NCI-H345 (cell line): Measurements from ENCODE around the gene SAT2.
"Not testable (repeated sequence)": the region's sequence is repeated elsewhere in the genome, so short reads cannot be mapped to it uniquely, and the experiment has no call there.

Source experiments
- DNase-seq: peaks from one replicate; lab custom pipeline; 2025; lab: John Stamatoyannopoulos, UW

The SAT2 gene

DNA sequence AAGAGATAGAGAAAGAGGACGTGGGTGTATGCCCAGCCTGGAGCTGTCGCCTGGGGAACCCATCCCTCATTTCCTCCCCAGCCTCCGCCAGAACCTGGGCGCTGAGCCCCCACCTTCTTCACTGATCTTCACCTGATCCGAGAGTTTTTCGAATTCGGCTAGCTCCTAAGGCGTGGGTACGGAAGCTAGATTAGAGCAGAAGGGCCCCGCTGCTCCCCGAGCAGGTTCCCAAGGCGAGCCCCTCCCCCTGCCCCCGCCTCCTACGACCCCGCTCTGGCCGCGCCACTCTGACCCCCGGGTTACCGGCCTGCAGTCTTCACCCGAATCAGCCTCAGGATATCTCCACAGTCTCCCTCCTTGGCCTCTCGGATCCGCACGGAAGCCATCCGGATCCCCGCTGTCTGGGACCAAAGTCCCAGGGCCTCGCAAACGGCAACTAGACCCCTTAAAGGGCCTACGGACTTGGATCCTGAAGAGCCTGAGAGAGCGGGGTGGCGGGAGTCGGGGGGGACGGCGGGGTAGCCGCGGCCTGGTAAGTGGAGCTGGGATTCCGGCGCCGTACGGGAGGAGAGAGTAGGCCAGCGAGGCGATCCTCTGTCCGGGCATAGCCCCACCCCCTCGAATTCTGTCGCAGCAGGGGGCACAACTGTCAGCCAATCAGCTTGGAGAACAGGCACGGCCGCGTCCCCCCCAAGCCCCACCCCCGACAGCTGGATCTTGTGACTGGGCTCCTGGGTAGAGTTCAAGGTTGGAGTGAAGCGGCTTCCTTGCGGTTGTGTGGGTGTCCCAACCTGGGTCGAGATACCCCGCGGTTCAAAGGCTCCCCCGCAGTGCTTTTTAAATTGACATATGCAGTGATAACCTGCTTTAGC is at the start of gene SAT2:
Gene SAT2 (minus strand): TSS at position 572 of the 872 bp plus-strand sequence. CDS start 186 bp downstream, at position 386.
- peak; percentile 90 for DNase-seq

DNA sequence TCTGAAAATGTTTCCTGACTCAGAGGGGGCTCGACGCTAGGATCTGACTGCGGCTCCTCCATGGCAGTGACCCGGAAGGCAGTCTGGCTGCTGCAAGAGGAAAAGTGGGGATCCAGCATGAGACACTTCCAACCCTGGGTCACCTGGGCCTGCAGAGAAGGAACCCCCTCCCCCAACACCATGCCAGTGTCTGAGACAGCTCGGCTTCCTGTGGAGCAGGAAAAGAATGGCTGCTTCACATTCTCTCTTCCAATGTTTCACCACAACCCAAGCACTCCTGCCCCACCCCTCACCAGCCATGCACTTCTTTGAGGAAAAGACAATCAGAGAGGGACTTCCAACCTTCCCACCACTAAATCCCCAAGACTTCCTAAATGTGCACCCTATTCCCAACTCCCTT is 48.9 kb upstream of the SAT2 start:
- DNase-seq, result no peak

DNA sequence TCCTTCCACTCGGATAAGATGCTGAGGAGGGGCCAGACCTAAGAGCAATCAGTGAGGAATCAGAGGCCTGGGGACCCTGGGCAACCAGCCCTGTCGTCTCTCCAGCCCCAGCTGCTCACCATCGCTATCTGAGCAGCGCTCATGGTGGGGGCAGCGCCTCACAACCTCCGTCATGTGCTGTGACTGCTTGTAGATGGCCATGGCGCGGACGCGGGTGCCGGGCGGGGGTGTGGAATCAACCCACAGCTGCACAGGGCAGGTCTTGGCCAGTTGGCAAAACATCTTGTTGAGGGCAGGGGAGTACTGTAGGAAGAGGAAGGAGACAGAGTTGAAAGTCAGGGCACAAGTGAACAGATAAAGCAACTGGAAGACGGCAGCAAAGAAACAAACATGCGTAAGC is 47.3 kb upstream of the SAT2 start:
- no peak for DNase-seq

GRCh38 chr17:7673239-7673638 is 45.6 kb upstream of the SAT2 start:
- no peak for DNase-seq

DNA sequence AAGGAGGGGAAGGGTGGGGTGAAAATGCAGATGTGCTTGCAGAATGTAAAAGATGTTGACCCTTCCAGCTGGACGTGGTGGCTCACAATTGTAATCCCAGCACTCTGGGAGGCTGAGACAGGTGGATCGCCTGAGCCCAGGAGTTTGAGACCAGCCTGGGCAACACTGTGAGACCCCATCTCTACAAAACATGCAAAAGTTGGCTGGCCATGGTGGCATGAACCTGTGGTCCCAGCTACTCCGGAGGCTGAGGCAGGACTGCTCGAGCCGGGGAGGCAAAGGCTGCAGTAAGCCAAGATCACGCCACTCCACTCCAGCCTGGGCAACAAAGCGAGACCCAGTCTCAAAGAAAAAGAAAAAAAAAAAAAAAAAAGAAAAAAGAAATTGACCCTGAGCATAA is 40.9 kb upstream of the SAT2 start:
- DNase-seq, result no peak

DNA sequence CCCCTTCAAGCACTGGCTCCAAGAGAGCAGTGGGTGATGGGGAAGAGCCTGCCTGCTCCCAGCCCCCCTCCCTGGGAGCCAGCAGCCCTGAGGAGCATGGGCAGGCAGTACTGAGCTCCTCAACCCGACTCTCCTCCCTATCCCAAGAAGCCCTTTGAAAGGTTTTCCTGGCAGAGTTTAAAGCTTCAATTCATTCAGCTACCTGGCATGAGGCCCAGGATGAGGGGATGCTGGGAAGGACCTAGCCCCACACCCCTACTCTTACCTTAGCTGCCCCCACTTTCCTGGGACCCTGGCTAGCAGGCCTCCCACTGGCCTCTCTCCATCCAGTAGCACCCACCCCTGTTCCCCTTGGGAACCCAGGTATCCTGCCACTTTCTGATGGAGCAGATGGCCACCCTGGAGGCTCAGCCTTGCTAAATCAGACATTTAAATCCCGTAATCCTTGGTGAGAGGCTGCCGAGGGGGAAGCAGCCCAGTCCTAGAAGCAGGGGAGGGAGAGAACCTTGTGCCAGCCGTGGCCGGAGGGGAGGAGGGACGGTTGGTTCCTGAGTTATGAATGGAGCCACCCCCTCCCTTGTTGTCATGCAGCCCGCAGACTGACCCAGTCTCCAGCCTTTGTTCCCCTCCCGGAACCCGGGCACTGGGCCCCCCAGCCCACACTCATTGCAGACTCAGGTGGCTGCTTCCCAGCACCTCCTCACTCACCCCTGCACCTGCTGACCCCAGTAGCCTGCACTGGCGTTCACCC is 40.2 kb upstream of the SAT2 start:
- DNase-seq, result no peak

DNA sequence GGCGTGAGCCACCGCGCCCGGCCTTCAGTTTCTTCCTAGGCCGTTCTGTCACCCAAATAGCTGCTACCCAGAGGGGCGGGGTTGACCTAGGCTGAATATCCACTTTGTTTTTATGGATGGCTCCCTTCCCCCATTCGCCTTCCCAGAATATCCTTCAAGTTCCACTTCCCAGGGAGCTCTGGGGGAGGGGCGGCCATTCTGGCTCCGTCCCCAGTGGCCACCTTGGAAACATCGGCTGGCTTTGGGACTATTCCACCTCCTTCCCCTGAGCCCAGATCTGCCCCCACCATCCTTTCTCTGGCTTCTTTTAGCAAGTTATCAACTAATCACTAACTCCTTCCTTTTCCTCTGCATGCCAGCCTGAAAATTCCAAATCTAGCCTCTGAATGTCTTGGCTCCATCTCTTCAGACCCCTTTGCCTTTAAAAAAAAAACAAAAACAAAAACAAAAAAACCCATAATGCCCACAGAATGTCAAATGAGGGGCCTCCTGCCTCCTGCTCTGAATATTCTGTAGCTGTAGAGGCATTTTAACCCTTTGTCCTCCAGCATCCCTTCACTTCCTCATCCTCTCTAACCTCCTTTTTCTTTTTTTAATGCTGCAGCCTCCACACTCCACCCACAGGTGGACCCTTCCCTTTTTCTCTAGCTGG is 29.5 kb upstream of the SAT2 start:
- DNase-seq, result no peak

- DNase-seq, result no peak
Observed at GRCh38 chr17:7655541-7655840, 27.9 kb upstream of the SAT2 start.

DNA sequence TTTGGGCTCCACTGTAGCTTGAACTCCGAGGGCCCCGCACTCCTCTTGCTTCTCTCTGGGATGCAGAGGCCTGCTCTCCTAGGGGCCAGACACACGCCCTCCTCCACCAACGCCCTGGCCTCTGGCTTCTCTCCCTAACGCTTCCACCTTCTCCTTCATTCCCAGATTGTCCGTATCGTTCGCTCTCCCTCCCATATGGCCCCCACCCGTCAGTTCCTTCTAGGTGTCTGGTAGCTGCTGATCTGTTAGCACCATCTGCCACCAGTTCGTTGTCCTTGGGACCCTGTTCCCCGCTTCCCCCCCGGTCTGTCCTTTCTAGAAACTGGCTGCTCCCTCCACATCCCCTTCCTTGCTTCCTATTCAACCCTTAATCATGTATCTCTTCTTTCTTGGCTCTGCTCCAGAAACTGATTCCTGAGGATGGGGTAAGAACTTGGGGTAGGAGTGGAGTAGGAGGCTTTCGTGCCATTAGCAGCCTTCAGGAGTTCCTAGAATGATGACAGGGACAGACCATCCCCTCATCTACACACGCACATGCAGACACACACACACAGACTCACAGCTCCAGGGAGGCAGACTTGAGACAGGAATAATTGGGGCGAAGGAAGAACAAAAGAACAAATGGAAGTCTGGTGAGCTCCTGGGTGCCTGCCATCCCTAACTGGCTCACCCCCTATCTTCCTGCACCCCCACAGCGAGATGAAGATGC is 27.4 kb upstream of the SAT2 start:
- no peak for DNase-seq

DNA sequence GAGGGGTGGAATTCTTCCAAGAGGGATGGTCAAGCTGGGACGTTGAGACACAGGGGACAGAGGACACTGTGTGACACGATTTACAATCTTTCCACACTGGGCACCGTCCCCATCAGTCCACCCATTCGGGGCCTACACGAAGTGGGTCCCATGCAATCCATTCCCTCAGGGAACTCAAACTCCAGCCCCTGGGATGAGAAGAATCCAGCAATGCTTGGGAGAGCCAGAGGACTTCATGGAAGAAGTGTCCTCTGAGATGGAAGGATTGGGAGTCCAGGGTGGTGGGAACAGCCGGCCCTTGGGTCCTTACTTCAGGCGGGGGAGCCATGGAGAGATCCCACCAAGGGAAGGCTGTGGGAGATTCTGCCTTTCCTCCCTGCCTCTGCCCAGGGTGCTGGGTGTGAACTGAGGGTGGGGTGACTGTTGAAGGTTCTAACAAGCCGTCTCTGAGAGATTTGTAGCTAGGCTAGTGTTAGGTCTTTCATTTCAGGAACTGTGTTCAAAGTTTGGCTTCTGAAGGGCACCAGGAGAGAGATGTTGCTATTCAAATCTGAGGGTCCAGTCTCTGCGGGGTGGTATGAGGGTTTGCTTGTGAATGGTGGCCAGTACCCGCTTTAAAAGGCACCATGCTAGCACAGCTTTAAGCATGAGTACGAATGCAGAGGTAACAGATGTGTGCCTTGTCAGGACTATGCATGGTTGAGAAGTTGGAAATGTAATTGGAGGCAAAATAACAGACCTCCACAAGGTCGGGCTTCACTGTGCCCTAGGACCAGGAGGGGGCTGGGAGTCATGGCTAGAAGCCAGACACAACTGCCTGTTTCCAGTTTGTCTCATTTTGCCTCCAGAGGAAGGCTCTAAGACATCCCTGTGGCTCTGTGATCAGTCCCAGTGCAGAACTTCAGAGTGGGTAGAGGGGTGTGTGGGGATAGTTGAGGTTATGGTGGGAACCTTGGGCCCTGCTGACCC is 25.1 kb upstream of the SAT2 start:
- DNase-seq, result no peak

DNA sequence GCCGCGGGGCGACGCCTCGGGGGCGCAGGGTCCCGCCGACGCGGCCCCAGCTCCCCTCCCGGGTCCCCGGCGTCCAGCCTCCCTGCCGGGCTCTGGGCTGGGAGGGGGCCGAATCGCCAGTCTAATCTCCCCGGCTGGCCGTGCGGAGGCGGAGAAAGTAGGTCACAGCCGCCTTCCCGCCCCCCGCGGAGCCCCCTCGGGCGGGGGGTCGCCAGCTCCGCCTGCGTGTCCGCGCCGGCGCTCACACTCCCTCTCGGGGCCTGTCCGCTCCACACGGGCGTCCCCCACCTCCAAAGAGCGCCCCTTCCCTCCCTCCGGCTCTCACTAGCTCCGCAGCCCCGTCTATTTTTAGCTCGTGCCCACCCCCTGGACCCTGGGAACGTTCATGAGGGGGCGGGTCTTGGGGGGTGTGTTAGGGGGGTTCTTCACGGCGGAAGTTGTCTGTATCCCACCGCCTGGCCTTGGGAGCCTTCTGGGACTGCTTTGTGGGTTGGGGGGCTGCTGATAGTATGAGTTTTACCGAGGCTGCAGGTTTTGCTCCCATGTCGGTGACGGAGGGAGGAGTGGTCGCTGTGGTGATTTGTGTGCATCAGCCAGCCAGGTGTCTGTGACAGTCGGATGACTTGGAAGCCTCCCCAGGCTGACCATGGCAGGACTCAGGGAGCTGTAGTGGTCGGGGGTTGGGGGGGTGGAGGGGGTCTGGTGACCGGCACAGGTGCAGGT is 24.2 kb upstream of the SAT2 start:
- DNase-seq, result no peak

GRCh38 chr17:7651097-7651664 is 23.6 kb upstream of the SAT2 start:
- DNase-seq, result no peak

GRCh38 chr17:7650509-7651096 is 23.0 kb upstream of the SAT2 start, which contains the start of gene ATP1B2:
ATP1B2 (plus strand) TSS chr17:7650926; CDS start chr17:7651519, 593 bp downstream.
- DNase-seq, result peak; percentile 73

DNA sequence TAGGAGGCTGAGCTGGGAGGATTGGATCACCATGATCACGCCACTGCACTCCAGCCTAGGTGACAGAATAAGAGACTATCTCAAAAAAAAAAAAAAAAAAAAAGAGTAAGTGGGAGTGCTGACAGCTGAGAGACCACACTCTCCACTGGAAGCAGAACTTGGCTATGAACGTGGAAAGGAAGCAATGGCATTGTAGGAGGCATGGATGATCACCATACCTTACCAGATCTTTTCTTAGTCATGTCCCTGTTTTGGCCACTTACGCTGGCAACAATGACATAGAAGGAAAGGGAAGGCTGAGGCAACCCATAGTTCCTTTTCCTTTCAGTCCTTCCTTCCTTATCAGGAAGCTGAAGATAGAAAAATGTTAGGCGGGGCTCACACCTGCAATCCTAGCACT is 19.4 kb upstream of the SAT2 start:
- no peak for DNase-seq

DNA sequence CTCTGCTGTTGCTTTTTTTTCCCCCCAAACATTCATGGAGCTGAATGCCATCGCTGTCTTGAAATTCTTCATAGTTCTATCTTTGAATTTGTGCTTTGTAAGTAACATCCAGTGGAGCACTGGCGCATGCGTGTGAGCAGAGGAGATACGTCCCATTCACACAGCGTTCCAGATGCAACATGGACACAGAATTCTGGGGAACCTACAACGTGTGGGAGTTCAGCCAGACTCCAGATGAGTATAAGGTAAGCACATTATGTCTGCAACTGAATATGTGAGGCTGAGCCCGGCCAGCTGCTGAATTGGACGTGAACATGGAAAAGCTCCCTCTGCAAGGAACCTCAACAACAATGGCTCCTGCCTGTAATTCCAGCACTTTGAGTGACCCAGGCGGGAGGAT is 18.8 kb upstream of the SAT2 start:
- no peak for DNase-seq

- no peak for DNase-seq
Observed at GRCh38 chr17:7644775-7645174, 17.2 kb upstream of the SAT2 start.

DNA sequence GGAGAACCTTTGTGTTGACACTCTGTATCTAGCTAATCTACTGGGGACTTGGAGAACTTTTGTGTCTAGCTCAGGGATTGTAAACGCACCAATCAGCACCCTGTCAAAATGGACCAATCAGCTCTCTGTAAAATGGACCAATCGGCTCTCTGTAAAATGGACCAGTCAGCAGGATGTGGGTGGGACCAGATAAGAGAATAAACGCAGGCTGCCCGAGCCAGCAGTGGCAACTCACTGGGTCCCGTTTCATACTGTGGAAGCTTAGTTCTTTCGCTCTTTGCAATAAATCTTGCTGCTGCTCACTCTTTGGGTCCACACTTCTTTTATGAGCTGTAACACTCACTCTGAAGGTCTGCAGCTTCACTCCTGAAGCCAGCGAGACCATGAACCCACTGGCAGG is 14.0 kb upstream of the SAT2 start:
- not testable (repeated sequence) for DNase-seq

GRCh38 chr17:7640783-7641182 is 13.2 kb upstream of the SAT2 start:
- no peak for DNase-seq

DNA sequence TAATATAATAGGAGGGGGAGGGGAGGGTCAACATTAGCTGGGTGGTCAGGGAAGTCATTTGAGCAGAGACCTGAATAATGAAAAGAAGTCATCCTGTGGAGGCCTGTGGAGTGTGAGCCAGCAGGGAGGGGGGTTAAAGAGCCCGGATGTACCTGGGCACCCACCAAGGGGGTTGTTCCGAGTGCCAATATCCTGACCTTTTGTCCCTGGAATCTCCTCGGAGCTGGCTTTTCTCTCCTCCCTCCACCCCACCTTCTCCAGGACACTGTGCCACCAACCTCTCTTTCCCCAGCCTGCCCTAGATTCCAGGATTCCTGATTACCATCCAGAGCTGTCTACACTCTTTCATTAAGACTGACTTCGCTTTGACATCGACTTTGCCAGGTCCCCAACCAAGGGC is 8.5 kb upstream of the SAT2 start:
- no peak for DNase-seq

DNA sequence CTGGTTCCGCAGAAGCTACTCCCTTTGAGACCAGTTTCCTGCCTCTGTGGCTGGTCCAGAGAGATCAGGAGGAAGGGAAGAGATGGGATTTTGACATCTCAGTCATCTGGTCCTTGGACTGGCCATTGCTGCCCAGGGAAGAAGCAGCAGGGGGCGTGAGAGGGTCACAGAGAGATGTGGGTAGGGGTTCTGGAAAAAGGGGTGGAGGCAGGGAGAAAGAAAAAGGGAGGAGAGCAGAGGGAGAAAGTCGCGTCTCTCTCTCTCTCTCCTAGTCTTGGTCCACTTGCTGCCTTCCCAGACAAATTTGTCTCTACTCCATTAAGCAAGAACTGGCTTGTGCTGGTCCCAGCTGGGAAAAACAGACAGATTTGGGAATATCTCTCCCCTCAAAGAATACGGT is 6.8 kb upstream of the SAT2 start:
- DNase-seq, result peak; percentile 1
